HPDE6-E6E7 (cell line): ENCODE data around the gene POLL.
A peak's percentile ranks its signal among the peaks of the same experiment; 100 is the strongest.

Experiments
- DNase-seq: peaks from one replicate; pipeline ENCODE4 v3.0.0; 2011; ENCODE audit warnings: missing footprints; ENCODE audit errors: extremely low spot score

POLL gene

DNA sequence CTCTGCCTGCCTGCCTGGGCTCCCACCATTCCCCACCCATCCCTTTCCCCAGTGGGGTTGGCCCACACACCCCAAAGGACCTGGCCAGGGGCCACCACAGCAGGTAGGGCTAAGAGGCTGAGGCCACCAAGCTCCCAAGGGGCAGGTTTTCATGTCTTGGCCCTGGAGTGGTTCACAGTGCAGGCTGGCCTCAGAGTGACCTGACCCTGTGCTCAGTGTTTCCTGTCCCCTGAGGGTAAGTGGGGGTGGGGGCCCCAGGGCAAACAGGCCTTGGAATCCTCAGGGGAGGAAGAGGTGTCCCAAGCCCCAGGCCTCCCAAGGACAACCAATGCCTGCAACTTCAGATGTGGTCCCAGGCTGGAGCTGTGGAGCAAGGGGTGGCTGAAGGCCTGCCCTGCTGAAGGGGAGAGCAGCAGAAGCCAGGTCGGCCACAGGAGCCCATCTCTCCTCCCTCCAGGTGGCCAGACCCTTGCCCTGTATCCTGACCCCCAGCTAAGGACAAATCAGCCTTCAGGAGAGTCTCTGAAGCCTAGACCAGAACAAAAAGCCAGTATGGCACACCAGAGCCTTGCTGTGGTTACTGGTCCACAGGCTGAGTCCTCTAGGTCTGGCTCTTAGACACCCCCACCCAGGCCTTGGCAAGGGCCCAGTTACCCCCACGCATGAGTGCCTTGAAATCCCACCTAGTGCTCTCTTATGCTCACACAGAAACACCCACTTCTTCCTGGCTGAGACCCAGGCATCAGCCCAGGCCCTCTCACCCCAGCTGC is 27.6 kb downstream of the POLL start:
- no peak for DNase-seq

DNA sequence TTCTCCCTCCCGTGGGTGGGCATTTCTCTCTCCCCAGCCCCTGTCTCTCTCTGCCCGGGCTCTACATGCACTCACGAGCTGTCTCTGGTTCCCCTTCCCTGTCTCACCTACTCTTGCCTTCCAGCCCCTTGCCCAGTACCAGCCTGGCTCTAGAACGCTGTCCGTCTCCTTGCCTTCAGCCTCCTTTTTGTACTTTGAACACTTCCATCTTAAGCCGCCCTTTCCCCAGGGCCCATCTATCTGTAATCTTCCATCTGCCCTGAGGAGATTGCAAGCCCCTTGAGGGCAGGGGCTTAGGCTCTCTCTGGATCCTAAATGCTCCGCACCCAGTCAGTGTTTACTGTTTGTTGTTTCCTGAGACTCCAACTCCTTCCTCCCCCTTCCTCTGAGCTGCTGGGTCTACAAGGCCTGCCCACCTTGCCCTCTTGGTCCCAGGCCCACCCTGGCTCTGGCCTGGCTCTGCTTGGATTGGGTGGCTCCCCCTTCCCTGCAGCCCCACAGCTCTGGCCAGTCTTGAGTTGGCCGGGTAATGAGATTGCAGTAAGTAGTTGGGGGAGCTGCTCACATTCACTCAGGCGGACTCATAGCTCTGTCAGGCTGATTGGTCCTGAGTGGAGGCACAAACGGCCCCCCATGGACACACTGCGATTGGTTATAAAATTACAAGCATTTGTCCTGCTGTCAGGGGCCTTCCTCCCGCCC is 28.3 kb downstream of the POLL start:
- no peak for DNase-seq

DNA sequence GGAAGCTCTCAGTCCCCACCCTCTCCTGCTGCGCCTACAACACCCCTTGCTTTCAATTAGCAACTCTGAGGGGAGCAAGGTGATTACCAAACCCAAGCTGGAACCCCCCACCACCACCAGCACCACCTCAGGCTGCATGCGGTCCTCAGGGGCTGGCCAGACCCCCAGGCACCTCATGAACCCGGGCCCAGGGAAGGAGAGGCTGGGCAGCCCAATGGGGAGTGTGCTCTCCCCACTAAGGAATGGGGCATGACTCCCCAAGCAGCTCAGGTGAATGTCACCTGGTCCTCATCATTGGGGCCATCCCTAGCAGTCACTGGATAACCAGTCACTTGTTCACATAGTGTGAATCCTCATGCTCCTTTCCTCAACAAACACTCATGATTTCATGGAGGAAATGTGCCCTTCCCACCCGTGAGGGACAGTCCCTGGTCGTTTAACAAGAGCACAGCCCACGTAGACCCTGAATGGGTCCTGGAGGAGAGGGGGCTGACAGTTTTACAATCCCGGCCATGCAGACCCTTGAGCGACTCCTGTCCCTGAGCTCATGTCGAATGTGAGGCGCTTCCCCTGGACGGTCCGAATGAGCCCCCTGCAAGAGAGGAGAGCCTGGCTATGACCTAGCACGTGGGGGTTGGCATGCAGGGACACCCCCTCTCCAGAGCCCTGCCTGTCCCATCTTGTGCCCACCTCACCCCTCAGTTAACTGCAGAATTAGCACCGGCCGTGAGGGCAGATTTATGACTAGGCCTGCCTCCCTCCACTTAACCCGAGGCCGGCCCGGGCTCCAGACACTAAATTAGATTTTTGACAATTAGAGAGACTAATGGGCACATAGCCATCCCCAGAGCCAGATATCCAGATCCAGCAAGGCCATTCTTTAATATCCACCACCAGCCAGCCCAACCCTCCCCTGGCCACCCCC is 29.1 kb downstream of the POLL start:
- DNase-seq: no peak

DNA sequence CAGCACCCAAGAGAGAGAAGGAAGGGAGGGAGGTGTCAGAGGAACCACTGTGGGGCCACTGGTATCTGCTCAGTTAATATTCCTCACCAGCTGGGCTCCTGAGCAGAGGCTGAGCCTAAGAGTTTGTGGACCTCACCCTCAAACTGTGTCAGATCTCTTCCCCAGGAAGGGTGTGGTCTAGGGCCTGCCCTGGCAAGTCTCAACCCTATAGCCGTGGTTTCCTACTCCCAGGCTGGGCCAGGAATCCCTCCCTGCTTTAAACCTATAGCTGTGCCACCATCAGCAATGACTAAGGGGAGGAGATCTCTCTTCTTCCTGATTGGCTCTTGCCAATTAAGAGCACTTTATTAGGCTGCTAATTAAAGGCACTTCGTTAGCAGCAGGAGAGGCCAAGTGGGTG is 29.9 kb downstream of the POLL start:
- peak; percentile 91 for DNase-seq

GRCh38 chr10:101557541-101557940 is 30.5 kb downstream of the POLL start:
- DNase-seq: no peak

- no peak for DNase-seq
Measured at GRCh38 chr10:101552442-101552841, 35.6 kb downstream of the POLL start.

DNA sequence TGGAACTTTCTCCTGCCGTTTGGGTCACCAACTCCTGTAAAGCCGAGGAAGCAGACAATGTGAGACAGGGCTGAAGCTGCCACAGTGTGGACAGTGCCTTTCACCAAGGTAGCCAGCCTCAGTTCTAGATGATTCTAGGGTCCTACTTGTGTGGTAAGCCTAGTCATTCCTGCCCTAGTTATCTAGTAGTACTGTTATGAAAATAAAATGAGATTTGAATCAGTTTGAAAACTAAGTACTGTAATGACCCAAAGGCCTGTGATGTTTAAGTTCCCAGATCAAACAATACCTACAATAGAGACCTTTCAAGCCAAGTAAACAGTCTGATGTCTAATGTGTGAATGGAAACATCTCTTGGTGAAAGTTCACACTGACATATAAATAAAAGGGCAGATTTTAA is 37.1 kb downstream of the POLL start:
- no peak for DNase-seq

DNA sequence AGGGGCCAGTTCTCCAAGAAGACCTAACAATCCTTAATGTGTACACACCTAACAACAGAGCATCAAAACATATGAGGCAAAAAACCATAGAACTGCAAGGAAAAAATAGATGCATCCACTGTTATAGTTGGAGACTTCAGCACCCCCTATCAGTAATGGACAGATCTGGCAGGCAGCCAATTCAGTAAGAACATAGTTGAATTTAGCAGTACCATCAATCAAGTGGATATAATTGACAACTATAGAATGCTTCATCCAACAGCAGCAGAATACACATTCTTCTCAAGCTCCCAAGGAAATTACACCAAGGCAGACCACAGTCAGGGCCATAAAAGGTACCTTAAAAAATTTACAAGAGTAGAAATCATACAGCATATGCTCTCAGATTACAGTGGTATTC is 42.2 kb downstream of the POLL start:
- DNase-seq: no peak

DNA sequence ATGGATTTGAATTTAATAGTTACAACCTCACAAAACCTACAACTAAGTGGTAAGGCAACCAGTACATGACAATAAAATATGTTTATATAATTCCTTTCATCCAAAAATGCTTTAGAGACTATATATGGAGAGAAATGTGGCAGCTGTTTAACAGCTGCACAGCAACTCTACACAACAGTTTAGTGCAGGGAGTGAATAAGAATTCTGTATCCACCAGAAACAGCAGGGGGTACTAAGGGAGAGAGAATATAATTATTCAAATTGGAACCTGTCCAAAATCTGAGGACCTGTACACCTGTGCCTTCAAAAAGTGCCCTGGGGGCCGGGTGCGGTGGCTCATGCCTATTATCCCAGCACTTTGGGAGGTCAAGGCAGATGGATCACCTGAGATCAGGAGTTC is 49.6 kb downstream of the POLL start:
- DNase-seq: no peak

- DNase-seq: no peak
Measured at GRCh38 chr10:101536800-101537199, 51.3 kb downstream of the POLL start.

DNA sequence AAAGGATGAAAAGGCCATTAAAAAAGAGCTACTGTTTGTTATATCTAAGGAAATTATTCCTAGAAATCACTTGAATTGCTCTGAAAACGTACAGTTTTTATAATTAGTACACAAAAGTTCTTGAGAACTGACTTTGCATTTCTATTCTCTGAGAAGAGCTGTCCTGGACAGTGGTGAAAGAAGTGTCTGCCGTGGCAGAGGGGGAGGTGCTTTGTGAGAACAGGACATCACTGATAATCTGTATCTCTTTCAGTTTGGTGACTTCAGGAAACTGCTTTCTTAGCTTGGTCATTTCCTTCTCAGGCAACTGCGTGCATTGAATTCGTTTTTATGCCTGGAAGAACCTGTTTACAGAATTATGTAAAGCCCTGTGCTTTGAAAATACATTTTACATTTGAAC is 52.1 kb downstream of the POLL start:
- no peak for DNase-seq

DNA sequence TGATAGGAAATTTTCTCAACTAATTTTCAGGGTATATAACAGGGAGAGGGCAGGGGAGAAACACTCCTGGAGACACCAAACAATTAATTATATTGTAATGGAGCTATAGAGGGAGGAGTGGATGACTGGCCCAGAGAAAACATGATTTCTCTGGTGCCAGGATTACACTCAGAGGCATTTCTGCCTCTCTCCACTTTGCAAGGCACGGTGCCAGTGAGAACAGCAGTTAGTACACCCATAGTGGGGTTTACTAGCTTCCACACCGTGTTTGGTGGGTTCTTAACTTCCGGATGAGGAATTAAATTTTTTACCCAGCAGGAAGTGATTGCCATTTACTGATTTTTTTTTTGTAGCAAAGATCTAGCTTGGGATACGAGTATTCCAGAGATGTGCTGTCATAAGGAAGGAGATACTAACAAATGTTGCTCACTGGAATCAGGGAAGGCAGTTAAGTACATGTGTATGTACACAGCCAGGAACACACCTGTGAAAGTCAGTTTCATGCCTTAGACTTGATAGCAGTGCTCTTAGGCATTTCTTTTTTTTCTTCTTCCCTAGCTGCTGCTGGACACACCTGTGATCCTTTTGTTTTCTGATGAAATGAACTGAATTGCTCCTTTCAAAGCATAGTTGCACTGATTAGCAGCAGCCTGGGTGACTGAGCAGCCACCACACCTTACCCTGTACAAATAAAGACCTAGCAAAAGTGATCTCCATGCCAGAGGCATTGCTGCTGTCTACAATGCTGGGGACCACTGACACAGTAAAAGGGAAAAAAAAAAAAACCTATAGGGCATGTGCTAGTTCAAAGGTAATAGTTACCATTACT is 58.1 kb downstream of the POLL start:
- no peak for DNase-seq

DNA sequence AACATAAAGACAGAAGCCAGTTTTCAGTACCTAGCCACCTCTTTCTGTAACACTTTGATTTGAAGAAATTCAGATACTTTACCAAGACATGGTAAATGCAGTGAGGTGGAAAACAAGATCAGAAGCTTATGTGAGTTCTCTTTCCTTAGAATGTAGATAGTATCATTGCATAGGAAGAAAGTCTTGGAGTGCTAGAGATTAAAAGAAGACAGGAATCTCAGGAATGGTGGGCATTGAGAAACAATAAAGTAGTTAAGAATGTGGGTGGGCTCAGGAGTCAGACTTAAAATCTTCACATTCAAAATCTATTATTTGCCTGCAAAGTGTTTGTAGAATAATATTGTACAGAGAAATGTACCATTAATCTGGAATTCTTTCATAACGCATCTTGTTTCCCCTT is 58.9 kb downstream of the POLL start:
- DNase-seq: no peak
